Omental fat pad (tissue), 4 donors: ENCODE results near the gene TLR3. TPM values are rescaled to one million over a fixed set of nuclear protein-coding genes. Genes with fewer than 3 reads are reported as not detected.

Source experiments
- ATAC-seq: fragments of 150-250 bp; one replicate; pipeline ENCODE4 v1.9.1; 2016; ENCODE audit warnings: mild to moderate bottlenecking, moderate library complexity; ENCODE audit not compliant: low FRiP score
- DNase-seq: peaks from one replicate; pipeline ENCODE4 v3.0.0-alpha.2; 2019; ENCODE audit warnings: low spot score
- CTCF ChIP-seq, 3 donors: fragments of 450-650 bp; IDR thresholded peaks; one replicate each; pipeline ENCODE4 v1.5.1; 2016 to 2017; ENCODE audit warnings: antibody characterized with exemption in 3 of 3, mild to moderate bottlenecking in 3 of 3, moderate library complexity in 2 of 3
- total RNA-seq, 4 donors: library from RNA; depleted of rRNA; stranded (reverse); fragments of >200 nt; gene quantifications; one replicate each; pipeline ENCODE4 v1.1.0, GENCODE V29; 2016

TLR3 gene
- total RNA-seq, 4 donors from 2014 or later, result 4.2 to 22.7 (median 9.5) TPM

GRCh38 chr4:186024637-186025407 is 44.1 kb upstream of the TLR3 start:
- no peak for TF ChIP-seq CTCF (IDR thresholded peaks at IDR 0.05)
- ATAC-seq (no peak), DNase-seq (no peak)

- ATAC-seq (no peak), DNase-seq (no peak)
- no peak for TF ChIP-seq CTCF (IDR thresholded peaks at IDR 0.05)
Observed at GRCh38 chr4:186025408-186025690, 43.6 kb upstream of the TLR3 start.

- DNase-seq (no peak), ATAC-seq (no peak)
- no peak for TF ChIP-seq CTCF (IDR thresholded peaks at IDR 0.05)
Observed at GRCh38 chr4:186027405-186027804, 41.6 kb upstream of the TLR3 start.

DNA sequence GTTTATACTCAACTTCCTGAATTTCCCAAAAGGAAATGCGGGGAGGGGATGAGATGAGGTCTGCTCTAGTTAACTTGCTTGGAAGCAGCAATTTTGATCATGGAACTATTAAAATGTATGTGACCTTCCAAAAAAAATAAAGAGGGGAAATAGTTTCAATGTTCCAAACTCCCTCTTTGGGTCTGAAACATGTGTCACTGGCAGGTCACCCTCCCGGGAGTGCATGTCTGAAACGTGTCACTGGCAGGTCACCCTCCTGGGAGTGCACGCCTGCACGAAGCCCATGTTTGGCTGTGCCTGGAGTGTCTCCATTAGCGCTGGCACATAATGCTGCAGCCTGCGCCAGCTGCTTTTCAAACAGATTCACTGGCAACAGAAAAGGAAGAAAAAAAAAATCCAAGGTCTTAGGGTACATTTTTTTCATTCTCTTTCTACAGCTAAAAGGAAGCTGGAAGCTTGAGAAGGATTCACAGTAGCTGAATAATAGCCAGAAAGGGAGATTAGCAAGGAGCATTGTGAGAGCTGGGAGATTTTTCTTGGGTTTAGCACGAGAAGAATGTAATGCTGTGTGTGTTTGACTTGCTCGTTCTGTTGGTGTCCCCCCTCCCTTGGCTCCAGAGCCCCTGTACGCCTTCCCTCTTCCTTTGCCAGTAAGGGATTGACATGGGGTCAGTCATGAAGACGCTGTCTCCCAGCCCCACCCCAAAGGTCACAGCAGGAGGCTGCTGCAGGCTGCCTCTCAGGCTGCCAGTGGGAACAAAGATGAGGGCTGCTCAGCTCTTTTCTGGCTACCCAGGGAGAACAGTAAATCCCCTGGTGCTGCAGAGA is 39.2 kb upstream of the TLR3 start:
- no peak for TF ChIP-seq CTCF (IDR thresholded peaks at IDR 0.05)
- DNase-seq (no peak), ATAC-seq (peak; percentile 63)

DNA sequence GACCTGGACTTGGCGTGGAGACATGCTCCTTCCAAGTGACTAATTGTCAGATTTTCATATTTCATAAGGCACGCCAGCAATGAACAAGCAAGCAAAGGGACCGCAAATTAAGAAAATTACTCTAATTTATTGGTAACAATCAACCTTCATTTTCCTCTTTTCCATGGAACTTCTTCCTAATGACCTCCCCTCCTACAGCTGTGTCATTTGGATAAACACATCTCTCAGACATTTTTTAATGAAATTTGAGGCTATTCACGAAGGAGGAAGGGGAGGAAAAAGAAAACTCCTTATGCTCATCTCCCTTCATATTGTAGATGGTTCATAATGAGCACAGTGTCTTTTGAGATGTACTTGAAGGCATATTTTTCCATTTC is 38.6 kb upstream of the TLR3 start:
- peak; percentile 24 for ATAC-seq
- no peak for TF ChIP-seq CTCF (IDR thresholded peaks at IDR 0.05)
- no peak for DNase-seq

DNA sequence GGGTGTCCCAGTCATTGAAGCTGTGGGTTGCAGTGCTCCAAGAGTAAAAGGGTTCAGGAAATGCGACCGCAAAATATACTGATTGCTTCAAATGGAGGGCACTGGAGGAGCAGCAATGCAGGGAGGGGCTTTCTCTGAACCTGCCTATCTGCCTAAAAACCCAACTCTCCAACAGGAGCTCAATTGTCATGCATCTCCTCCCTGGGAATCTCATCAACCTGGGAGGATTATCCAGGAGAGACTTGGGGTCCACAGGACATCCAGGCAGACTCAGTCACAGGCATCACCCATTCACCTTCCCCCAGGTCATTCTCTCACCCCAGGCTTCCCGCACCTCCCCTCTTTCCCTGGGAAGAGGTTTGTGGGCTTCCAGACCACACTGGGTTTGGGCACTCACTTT is 38.2 kb upstream of the TLR3 start:
- no peak for DNase-seq
- TF ChIP-seq CTCF (IDR thresholded peaks at IDR 0.05), result no peak
- peak; percentile 18 for ATAC-seq

DNA sequence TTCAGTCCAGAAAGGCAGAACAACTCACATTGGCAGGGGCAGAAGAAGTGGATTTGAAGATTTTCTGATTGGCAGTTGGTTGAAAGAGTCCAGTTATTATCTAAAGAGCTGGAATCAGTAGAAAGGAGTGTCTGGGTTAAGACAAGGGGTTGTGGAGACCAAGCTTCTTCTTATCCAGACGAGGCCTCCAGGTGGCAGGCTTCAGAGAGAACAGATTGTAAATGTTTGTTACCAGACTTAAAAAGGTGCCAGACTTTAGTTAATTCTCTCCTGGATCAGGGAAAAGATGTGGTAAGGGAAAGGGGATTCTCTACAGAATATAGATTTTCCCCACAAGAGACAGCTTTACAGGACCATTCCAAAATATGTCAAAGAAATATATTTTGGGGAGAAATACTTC is 36.7 kb upstream of the TLR3 start:
- TF ChIP-seq CTCF (IDR thresholded peaks at IDR 0.05), result no peak
- DNase-seq (no peak), ATAC-seq (no peak)
